Measurements from ENCODE around the gene GALNT14.

Gene GALNT14

GRCh38 chr2:31086590-31086989, 51.6 kb downstream of the GALNT14 start:
- DNase-seq (ENCODE audit: low read depth) = no peak

GRCh38 chr2:31083234-31083993, 54.8 kb downstream of the GALNT14 start:
- DNase-seq (ENCODE audit: low read depth) = no peak

- DNase-seq (ENCODE audit: low read depth) = no peak
Observed at GRCh38 chr2:31082002-31082401, 56.2 kb downstream of the GALNT14 start.

- DNase-seq (ENCODE audit: low read depth) = no peak
Observed at GRCh38 chr2:31081492-31081891, 56.7 kb downstream of the GALNT14 start.

DNA sequence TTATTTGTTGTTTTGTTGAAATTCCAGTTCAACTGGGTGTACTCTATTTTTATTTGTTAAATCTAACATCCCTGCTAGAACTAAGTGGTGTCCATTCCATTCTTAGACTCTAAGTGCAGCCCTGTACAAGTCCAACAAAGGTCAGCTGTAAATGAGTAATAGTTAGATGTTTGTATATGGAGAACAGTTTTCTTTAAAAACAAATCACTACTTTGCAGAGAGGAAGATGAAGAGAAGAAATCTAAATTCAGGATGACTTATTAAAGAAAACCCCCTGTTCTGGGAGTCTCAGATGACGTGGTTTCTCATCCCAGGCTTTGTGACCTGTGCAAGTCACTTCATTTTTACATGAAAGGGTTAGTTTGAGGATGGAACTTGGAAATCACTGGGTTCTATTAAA, 57.9 kb downstream of the GALNT14 start:
- DNase-seq (ENCODE audit: low read depth) = no peak

DNA sequence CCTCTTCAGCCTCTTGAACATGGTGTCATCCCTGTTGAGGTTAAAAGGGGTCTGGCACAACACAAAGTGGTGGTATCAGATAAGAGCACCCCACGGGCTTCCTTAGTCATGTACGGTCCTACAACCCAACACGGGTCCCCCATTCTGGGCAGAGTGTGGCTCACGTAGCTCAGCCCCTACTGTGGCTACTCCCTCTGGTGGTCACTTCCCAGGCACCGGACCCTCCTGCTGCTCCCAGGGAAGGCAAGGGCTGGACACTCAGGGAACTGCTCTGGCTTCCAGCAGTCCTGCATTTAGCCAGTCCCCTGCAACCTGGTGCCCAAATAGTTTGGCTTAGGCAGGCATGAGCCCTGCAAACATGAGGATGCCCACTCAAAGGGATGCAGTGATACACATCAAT, 58.6 kb downstream of the GALNT14 start:
- no peak for DNase-seq (ENCODE audit: low read depth)

DNA sequence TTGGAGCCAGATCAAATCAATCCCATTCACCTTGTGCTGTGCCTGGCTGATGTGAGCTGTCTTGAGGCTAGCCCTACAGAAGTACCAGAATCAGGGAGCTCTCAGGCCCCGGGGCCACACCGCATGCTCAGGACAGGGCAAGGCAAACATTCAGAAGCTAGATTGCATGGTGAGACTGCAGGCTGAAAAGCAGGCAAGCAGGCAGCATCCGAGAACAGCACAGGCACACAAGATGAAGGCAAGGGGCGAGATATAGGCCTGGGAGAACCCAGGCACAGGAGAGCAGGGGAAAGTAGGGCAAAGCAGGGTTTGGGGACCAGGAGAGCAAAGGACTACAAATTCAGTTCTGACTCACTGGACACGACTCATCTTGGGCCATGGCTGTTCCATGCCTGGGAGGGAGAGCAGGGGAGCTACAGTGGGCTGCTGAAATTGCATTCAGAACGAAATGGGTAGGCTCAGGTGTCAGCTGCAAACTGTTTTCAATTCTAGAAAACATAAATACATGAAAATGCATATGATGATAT, 59.6 kb downstream of the GALNT14 start:
- no peak for DNase-seq (ENCODE audit: low read depth)

DNA sequence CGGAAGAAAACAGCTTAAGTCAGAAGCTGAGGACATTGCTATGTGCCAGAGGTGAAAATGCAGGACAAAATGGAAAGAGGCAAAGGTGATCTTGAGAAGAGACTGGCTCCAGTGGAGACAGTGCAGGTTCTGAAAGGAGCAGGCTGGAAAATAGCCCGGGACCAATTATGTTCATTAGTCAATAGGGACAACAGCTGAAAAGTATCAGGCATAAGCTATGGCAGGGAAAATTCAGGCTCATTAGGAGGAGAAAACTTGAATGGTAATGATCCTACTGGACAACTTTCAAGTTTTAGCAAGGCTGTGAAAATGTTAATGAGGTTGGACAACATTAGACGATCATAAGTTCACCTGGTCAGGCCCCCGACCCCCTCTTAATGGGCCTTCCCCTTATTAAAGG, 60.2 kb downstream of the GALNT14 start:
- DNase-seq (ENCODE audit: low read depth) = no peak

DNA sequence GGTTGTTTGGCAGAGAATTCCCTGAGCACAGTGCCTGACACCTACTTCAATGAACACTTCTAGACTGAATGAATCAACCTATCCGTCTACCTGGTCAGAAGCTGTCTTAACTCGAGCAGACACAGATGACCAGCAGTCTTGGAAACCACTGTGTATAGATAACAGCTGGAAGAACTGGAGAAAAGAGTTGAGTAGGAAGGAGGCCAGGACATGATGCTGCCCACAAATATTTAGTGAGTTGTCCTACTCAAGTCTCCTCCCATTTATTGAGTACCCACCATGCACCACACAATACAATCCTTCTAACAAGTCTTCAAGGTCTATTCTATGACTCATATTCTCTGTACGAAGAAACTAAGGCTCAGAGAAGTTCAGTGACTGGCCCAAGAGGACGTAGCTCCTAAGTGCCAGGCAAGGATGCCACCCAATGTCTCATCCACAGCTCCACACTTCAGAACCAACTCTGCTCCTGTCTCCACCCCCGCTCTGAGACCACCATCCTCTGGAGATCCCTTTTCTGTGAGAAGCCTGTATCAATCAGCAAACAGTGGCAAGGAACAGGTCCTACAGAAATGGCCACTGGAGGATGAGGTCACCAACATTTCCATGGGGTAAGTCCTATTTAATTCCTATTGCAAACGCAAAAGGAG, 62.2 kb downstream of the GALNT14 start:
- DNase-seq (ENCODE audit: low read depth) = no peak

- DNase-seq (ENCODE audit: low read depth) = no peak
Observed at GRCh38 chr2:31075431-31075830, 62.8 kb downstream of the GALNT14 start.

GRCh38 chr2:31071741-31072140, 66.5 kb downstream of the GALNT14 start:
- no peak for DNase-seq (ENCODE audit: low read depth)

DNA sequence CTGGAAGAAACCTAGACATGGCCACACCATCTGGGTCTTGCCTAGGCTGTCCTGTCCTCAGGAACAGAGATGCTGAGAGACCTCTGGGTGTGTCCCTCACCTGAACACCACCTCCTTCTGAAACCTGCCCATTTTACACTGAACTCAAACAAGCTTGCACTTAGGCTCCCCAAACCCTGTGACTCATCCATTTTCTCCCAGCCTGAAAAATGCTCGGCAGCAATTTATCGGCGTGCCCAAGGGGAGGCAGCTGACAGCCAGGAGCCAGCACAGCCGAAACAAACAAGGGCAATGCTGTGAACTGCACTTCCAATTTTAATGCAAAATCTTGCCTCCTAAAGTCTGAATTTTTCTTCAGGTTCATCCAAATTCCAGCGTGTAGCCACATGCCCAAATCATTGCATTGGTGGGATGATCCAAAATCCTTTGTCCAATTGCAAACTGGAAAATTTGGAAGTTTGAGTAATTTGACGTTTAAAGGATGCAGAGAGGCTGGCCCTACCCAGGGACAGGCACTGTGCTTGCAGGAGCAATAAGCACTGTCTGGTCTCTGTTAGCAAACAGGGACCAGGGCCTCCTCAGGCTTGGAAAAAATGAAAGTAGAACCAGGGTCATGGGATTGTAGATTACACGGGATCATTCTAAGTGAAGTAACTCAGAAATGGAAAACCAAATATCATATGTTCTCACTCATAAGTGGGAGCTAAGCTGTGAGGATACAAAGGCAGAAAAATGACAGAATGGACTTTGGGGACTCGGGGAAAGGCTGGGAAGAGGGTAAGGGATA, 67.7 kb downstream of the GALNT14 start:
- no peak for DNase-seq (ENCODE audit: low read depth)

DNA sequence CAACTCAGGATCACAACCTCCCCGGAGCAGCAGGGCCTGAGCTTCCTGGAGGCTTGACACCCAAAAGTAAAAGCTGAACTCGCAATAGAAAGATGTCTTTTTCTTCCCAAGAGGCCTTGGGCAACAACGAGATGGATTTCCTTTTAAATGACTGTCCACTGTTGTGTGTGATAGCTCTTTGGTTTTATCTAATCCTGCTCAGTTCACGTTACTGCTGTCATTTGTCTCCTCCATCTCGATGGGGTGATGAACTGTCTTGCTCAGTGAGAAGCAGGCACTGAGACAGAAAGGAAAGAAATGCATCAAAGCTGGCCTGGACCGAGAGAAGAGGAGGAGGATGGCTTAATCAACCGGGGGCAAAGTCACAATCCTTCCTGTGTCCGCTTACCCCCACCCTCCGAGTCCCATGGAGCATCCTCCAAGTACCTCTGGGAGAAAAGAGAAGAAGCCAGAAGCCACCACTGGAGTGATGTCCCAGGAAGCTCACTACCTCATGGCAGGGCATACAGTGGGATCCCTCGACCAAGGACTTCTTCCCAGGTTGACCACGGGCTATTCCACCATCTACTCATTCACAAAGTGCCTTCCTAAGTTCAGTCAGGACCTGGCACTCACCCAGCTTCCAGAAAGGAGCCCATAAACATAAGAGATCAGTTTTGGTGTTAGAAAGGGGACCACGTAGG, 68.5 kb downstream of the GALNT14 start:
- no peak for DNase-seq (ENCODE audit: low read depth)

DNA sequence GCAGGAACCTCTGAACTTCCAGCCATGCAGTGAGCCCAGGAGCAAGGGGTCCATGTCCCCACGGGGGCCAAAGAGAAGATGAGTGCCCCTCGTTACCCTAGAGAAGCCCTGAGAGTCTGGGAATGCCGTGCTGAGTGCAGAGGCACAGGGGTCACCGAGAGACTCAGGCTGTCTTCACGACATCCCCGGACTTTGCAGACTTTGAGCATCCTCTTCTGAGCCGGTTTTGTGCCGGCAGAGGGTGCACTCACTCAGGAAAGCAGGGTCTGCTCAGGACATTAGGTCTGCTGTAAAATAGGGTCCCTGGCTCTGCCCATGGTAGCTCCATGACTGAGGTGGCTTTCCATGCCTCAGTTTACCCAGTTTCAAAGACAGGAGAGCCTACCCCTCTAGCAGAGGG, 71.0 kb downstream of the GALNT14 start:
- no peak for DNase-seq (ENCODE audit: low read depth)

- DNase-seq (ENCODE audit: low read depth) = no peak
Observed at GRCh38 chr2:31066551-31066950, 71.7 kb downstream of the GALNT14 start.

GRCh38 chr2:31066086-31066485, 72.2 kb downstream of the GALNT14 start:
- no peak for DNase-seq (ENCODE audit: low read depth)

DNA sequence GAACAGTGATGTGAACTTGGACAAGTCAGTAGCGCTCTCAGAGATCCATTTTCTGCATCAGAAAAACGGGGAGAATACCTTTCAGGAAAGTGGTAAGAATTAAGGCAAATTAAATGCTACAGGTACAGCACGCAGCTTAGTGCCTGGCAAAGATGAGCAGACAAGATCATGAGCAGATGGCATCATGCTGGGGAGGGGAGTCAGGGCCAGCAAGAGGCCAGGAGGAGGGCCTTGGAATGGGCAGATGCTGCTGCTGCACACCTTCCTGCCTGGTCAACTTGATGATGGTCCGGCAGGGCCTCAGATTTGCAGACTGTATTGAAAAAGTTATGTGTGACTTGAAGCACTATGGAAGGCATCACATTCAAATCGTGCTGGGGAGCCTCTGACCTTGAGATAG, 72.9 kb downstream of the GALNT14 start:
- no peak for DNase-seq (ENCODE audit: low read depth)

DNA sequence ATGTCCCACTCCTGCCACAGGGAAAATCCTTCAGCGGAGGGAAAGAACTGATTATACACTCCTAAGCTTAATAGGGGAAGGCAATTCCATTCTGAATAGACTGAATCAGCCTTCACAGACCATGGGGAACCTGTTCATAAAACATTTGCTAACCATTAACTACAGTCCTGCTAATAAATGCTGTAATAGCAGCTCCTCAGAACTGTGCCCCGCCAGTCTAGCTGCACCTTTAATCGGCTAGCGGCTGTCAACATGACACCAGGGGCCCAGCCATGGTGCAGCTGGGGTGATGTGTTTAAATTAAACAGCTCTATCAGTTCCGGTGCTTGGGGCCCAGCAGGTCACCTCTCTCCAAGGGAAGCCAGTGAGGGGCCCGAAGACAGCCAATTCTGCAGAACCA, 77.8 kb downstream of the GALNT14 start:
- DNase-seq (ENCODE audit: low read depth) = no peak

GRCh38 chr2:31058096-31059035, 79.9 kb downstream of the GALNT14 start:
- no peak for DNase-seq (ENCODE audit: low read depth)

GRCh38 chr2:31057691-31058090, 80.5 kb downstream of the GALNT14 start:
- no peak for DNase-seq (ENCODE audit: low read depth)

GRCh38 chr2:31055938-31056337, 82.3 kb downstream of the GALNT14 start:
- no peak for DNase-seq (ENCODE audit: low read depth)
